Stomach (tissue), 9 donors: ENCODE data around the gene OLIG1. TPM values are rescaled to one million over a fixed set of nuclear protein-coding genes. Genes with fewer than 3 reads are reported as not detected.

Source experiments
- DNase-seq, 2 donors: peaks; one replicate each; pipeline versions ENCODE4 v3.0.0 to v3.0.0-alpha.2; 2013 to 2019
- H3K27ac ChIP-seq, 5 donors: fragments of 200-600 bp in 4 of 5; sonication (generic) in 4 of 5; one replicate each; pipeline ENCODE4 v1.5.1; 2013 to 2019; ENCODE audit warnings: mild to moderate bottlenecking in 1 of 5, moderate library complexity in 1 of 5
- H3K27me3 ChIP-seq, 3 donors: fragments of 200-600 bp; sonication (generic); one replicate each; pipeline ENCODE4 v1.5.1; 2017 to 2019; ENCODE audit warnings: mixed run types in 1 of 3
- H3K36me3 ChIP-seq, 4 donors: fragments of 200-600 bp; sonication (generic); 1 replicate in 3 of 4; 2 replicates in 1 of 4; pipeline ENCODE4 v1.5.1; 2016 to 2019
- H3K4me1 ChIP-seq, 4 donors: fragments of 200-600 bp; sonication (generic); one replicate each; pipeline ENCODE4 v1.5.1; 2016 to 2019
- H3K4me3 ChIP-seq, 4 donors: fragments of 200-600 bp; sonication (generic) in 3 of 4; one replicate each; pipeline ENCODE4 v1.5.1; 2016 to 2019; ENCODE audit warnings: mild to moderate bottlenecking in 1 of 4
- H3K9me3 ChIP-seq, 4 donors: fragments of 200-600 bp; sonication (generic); one replicate each; pipeline ENCODE4 v1.5.1; 2016 to 2019
- CTCF ChIP-seq, 7 experiments: fragments of 450-650 bp in 4 of 7; fragments of 200-600 bp in 3 of 7; sonication (generic) in 3 of 7; IDR thresholded peaks; one replicate each; pipeline ENCODE4 v1.5.1; 2016 to 2019; ENCODE audit warnings: antibody characterized with exemption in 7 of 7, control low read depth in 2 of 7, mild to moderate bottlenecking in 1 of 7
- EP300 ChIP-seq: sonication (generic); formaldehyde crosslinking; IDR thresholded peaks from one replicate; pipeline ENCODE4 v1.6.1; 2017; ENCODE audit warnings: antibody characterized with exemption
- POLR2A ChIP-seq, 4 donors: fragments of 450-650 bp; IDR thresholded peaks; one replicate each; pipeline ENCODE4 v1.6.1; 2016; ENCODE audit warnings: antibody characterized with exemption in 4 of 4, control low read depth in 2 of 4, mild to moderate bottlenecking in 1 of 4, moderate library complexity in 1 of 4
- POLR2AphosphoS5 ChIP-seq, 3 donors: sonication (generic); formaldehyde crosslinking; IDR thresholded peaks; one replicate each; pipeline ENCODE4 v1.6.1; 2016; ENCODE audit warnings: antibody characterized with exemption in 3 of 3
- WGBS, 5 donors: extraction: QIAGEN DNeasy Blood & Tissue Kit in 3 of 5; methylation state at CpG; one replicate each; pipeline versions ENCODE4 v1.1.5 to v1.1.7; 2013 to 2018; 5-methylcytosine and 5-hydroxymethylcytosine counted together
- intact Hi-C: fragments of 100-400 bp; cut with DNase I; formaldehyde crosslinking; loops from one replicate; pipeline ENCODE4 v1.15.1; 2023; ENCODE audit warnings: low total_unique reads
- polyA plus RNA-seq, 3 donors: library from polyadenylated mRNA; stranded (reverse); fragments of 200-250 nt; gene quantifications; one replicate each; pipeline ENCODE4 v1.2.3, GENCODE V29; 2013
- total RNA-seq, 5 donors: library from RNA; depleted of rRNA; stranded (reverse); fragments of >200 nt; gene quantifications; one replicate each; pipeline versions ENCODE4 v1.1.0 to v1.2.3, GENCODE V29; 2014 to 2016
- donor health status: healthy with polysubstance abuse.
- donor health status: Bipolar disorder and iron deficiency.
- donor health status: healthy.

Gene OLIG1
- total and polyA plus RNA-seq, 8 donors = not detected

GRCh38 chr21:33111577-33111976, 41.6 kb downstream of the OLIG1 start:
- Histone ChIP-seq H3K27me3 (peaks cover 6 to 93% (median 61%) of the 10 kb centered on the region in 3 donors), H3K36me3 (no peaks in the 10 kb centered on the region), H3K4me1 (peaks cover 0 to 9% (median 6%) of the 10 kb centered on the region in 4 donors), H3K9me3 (no peaks in the 10 kb centered on the region), H3K27ac (no peak overlapping the region), H3K4me3 (no peak overlapping the region)
- DNase-seq = no peak
- intact Hi-C loops = no loop called here
- TF ChIP-seq POLR2AphosphoS5 (IDR thresholded peaks at IDR 0.05) (no peak), EP300 (no peak), CTCF (IDR thresholded peaks at IDR 0.05) (no peak), POLR2A (IDR thresholded peaks at IDR 0.05) (no peak)
- WGBS, 5 donors = 39 to 46% (median 43%) methylated on average over 6 of the region's 6 CpGs

- peaks cover 0 to 9% (median 6%) of the 10 kb centered on the region in 4 donors for H3K4me1 ChIP-seq
- H3K27ac ChIP-seq = no peak overlapping the region
- H3K36me3 ChIP-seq = no peaks in the 10 kb centered on the region
- no peaks in the 10 kb centered on the region for H3K9me3 ChIP-seq
- peaks cover 6 to 96% (median 63%) of the 10 kb centered on the region in 3 donors for H3K27me3 ChIP-seq
- TF ChIP-seq CTCF (IDR thresholded peaks at IDR 0.05) = no peak
- no peak for TF ChIP-seq POLR2A (IDR thresholded peaks at IDR 0.05)
- no peak for TF ChIP-seq POLR2AphosphoS5 (IDR thresholded peaks at IDR 0.05)
- no peak for TF ChIP-seq EP300
- WGBS, 5 donors = 40 to 48% (median 44%) methylated on average over 5 of the region's 5 CpGs
- no peak for DNase-seq
- no peak overlapping the region for H3K4me3 ChIP-seq
- intact Hi-C loops = no loop called here
Measured at GRCh38 chr21:33112151-33112550, 42.2 kb downstream of the OLIG1 start.

- Histone ChIP-seq H3K9me3 (no peaks in the 10 kb centered on the region), H3K36me3 (no peaks in the 10 kb centered on the region), H3K27me3 (peaks cover 6 to 95% (median 63%) of the 10 kb centered on the region in 3 donors), H3K27ac (no peak overlapping the region), H3K4me3 (no peak overlapping the region), H3K4me1 (peaks cover 0 to 9% (median 6%) of the 10 kb centered on the region in 4 donors)
- TF ChIP-seq POLR2AphosphoS5 (IDR thresholded peaks at IDR 0.05) (no peak), EP300 (no peak), POLR2A (IDR thresholded peaks at IDR 0.05) (no peak), CTCF (IDR thresholded peaks at IDR 0.05) (no peak)
- intact Hi-C loops = no loop called here
- no peak for DNase-seq
- 32 to 45% (median 37%) methylated on average over 4 of the region's 4 CpGs for WGBS, 5 donors
Measured at GRCh38 chr21:33112681-33113080, 42.7 kb downstream of the OLIG1 start.

- DNase-seq = no peak
Measured at GRCh38 chr21:33113131-33113530, 43.2 kb downstream of the OLIG1 start.

More at GRCh38 chr21:33113131-33113530, 43.2 kb downstream of the OLIG1 start:
- Histone ChIP-seq H3K4me1 (peaks cover 0 to 9% (median 6%) of the 10 kb centered on the region in 4 donors), H3K36me3 (no peaks in the 10 kb centered on the region), H3K27ac (no peak overlapping the region), H3K9me3 (no peaks in the 10 kb centered on the region), H3K4me3 (no peak overlapping the region), H3K27me3 (peaks cover 6 to 95% (median 62%) of the 10 kb centered on the region in 3 donors)
- intact Hi-C loops = no loop called here
- 45 to 59% (median 53%) methylated on average over 13 of the region's 13 CpGs for WGBS, 5 donors
- TF ChIP-seq POLR2A (IDR thresholded peaks at IDR 0.05) (no peak), CTCF (IDR thresholded peaks at IDR 0.05) (no peak), EP300 (no peak), POLR2AphosphoS5 (IDR thresholded peaks at IDR 0.05) (no peak)
